ENCODE measurements around the gene PGD. TPM values are rescaled to one million over a fixed set of nuclear protein-coding genes. Genes with fewer than 3 reads are reported as not detected.
A peak's percentile ranks its signal among the peaks of the same experiment; 100 is the strongest.

The PGD gene
- total RNA-seq = 10 to 100 TPM; 28.3 to 60.9 (median 32.9) TPM
- polyA plus RNA-seq = 10 to 100 TPM; 14.3 to 28.0 TPM
- long read RNA-seq, donor 1, transcript PGD-201 (13 exons, 1,885 nt) = major isoform, 38 of 53 reads
- long read RNA-seq, donor 1, partial matches to known transcripts = 15 of 53 reads
- long read RNA-seq, donor 1, other reads (novel, unspliced or antisense) = 0 of 53 reads
- long read RNA-seq, donor 2, transcript PGD-201 (13 exons, 1,885 nt) = major isoform, 16 of 24 reads
- long read RNA-seq, donor 2, partial matches to known transcripts = 7 of 24 reads
- long read RNA-seq, donor 2, other reads (novel, unspliced or antisense) = 1 of 24 reads
- long read RNA-seq, donor 3, transcript PGD-201 (13 exons, 1,885 nt) = major isoform, 126 of 145 reads
- long read RNA-seq, donor 3, partial matches to known transcripts = 11 of 145 reads
- long read RNA-seq, donor 3, other reads (novel, unspliced or antisense) = 7 of 145 reads

GRCh38 chr1:10398734-10399443 is at the start of gene PGD:
PGD (plus strand) TSS chr1:10399064; CDS start chr1:10399118, 54 bp downstream.
- whole genome bisulfite sequencing, 2 donors = 0% methylated on average over 76 of the region's 76 CpGs
- peak in 1 of 9 donors; percentile 10 for TF ChIP-seq CTCF (IDR thresholded peaks at IDR 0.05)
- peaks cover 0 to 9% (median 0%) of the 10 kb centered on the region in 11 donors for H3K9me3 ChIP-seq
- peaks cover 3 to 47% (median 14%) of the 10 kb centered on the region in 9 donors for H3K4me1 ChIP-seq
- intact Hi-C loops (cut with DNase I) = loop anchor here in 1 of 10 donors (2.0 kb wide), 2 partner anchors 22 to 76 kb away; partner anchors contain the start of gene PEX14
- peak; percentile 98 to 100 (median 100) for ATAC-seq
- H3K27ac ChIP-seq = peak within 1 kb of the TSS; percentile 59 to 97 (median 90)
- H3K27me3 ChIP-seq = no peaks in the 10 kb centered on the region
- DNase-seq = peak; percentile 98 to 99
- peaks cover 0 to 28% (median 10%) of the 10 kb centered on the region in 9 donors for H3K36me3 ChIP-seq
- peak within 1 kb of the TSS; percentile 57 to 99 (median 80) for H3K4me3 ChIP-seq

- Histone ChIP-seq H3K27me3 (no peaks in the 10 kb centered on the region), H3K9me3 (no peaks in the 10 kb centered on the region), H3K36me3 (peaks cover 0 to 90% (median 9%) of the 10 kb centered on the region in 9 donors), H3K4me3 (no peak overlapping the region), H3K27ac (no peak overlapping the region), H3K4me1 (no peaks in the 10 kb centered on the region)
- TF ChIP-seq CTCF (IDR thresholded peaks at IDR 0.05) = no peak
- 64% methylated on average over 4 of the region's 4 CpGs for WGBS, 2 donors
- DNase-seq = no peak
- intact Hi-C loops (cut with DNase I) = no loop called here
- no peak for ATAC-seq
Observed at GRCh38 chr1:10353282-10353681, 45.6 kb upstream of the PGD start.

GRCh38 chr1:10353693-10354092 is 45.2 kb upstream of the PGD start:
- no peak for TF ChIP-seq CTCF (IDR thresholded peaks at IDR 0.05)
- H3K4me3 ChIP-seq = no peak overlapping the region
- H3K27ac ChIP-seq = no peak overlapping the region
- WGBS, 2 donors = 70 to 77% methylated on average over 2 of the region's 2 CpGs
- no peaks in the 10 kb centered on the region for H3K4me1 ChIP-seq
- peaks cover 0 to 86% (median 6%) of the 10 kb centered on the region in 9 donors for H3K36me3 ChIP-seq
- DNase-seq (no peak), ATAC-seq (no peak)
- no peaks in the 10 kb centered on the region for H3K9me3 ChIP-seq
- intact Hi-C loops (cut with DNase I) = no loop called here
- no peaks in the 10 kb centered on the region for H3K27me3 ChIP-seq

- ATAC-seq = no peak
- H3K27me3 ChIP-seq = no peaks in the 10 kb centered on the region
- peaks cover 0 to 9% (median 0%) of the 10 kb centered on the region in 9 donors for H3K4me1 ChIP-seq
- H3K36me3 ChIP-seq = peaks cover 0 to 80% (median 9%) of the 10 kb centered on the region in 9 donors
- TF ChIP-seq CTCF (IDR thresholded peaks at IDR 0.05) = no peak
- H3K9me3 ChIP-seq = no peaks in the 10 kb centered on the region
- H3K4me3 ChIP-seq = no peak overlapping the region
- intact Hi-C loops (cut with DNase I) = no loop called here
- no peak for DNase-seq
- no peak overlapping the region for H3K27ac ChIP-seq
- WGBS, 2 donors = 95 to 97% methylated on average over 1 of the region's 1 CpG
Observed at GRCh38 chr1:10360045-10360444, 38.8 kb upstream of the PGD start.
